Caco-2 (cell line): ENCODE measurements around the gene ATP2C1. TPM values are rescaled to one million over a fixed set of nuclear protein-coding genes. Genes with fewer than 3 reads are reported as not detected.

Experiments
- BruUV-seq: library from RNA; stranded (reverse); fragments of 400-500 nt; replicated peaks from 2 replicates; lab custom pipeline; 2021; lab: Mats Ljungman, UMichigan
- CTCF ChIA-PET: fragments of 300-600 bp; sonication (Branson Sonifier 250); formaldehyde crosslinking; loops from one replicate; lab custom pipeline; 2022; ENCODE audit warnings: antibody characterized with exemption; lab: Charles Lee
- POLR2A ChIA-PET: fragments of 300-600 bp; sonication (Branson Sonifier 250); formaldehyde crosslinking; loops from one replicate; lab custom pipeline; 2022; ENCODE audit warnings: antibody characterized with exemption; lab: Charles Lee
- DNase-seq, 2 experiments: peaks; one replicate each; pipeline versions ENCODE4 v3.0.0 to v3.0.0-alpha.2; 2020 to 2022
- H3K27me3 ChIP-seq: replicated peaks from 2 replicates; pipeline ENCODE4 v1.6.0; 2011; ENCODE audit warnings: low read length; ENCODE audit not compliant: control insufficient read depth, insufficient read depth
- H3K36me3 ChIP-seq: 2 replicates; pipeline ENCODE4 v1.5.1; 2011; ENCODE audit warnings: low read length; ENCODE audit not compliant: control insufficient read depth, insufficient read depth
- H3K4me1 ChIP-seq: fragments of 250-450 bp; sonication (Bioruptor Pico); 2 replicates; pipeline ENCODE4 v1.5.1; 2020; ENCODE audit warnings: mild to moderate bottlenecking
- H3K4me3 ChIP-seq: 2 replicates; pipeline ENCODE4 v1.5.1; 2011; ENCODE audit warnings: low read depth, mild to moderate bottlenecking, control low read depth, low read length
- H3K9me3 ChIP-seq: fragments of 250-450 bp; sonication (Bioruptor Pico); 2 replicates; pipeline ENCODE4 v1.5.1; 2020; ENCODE audit warnings: mild to moderate bottlenecking, moderate library complexity
- H3K27ac Mint-ChIP-seq: one replicate; pipeline ENCODE4 v1.8.0; 2022; ENCODE audit warnings: mixed read lengths; ENCODE audit not compliant: unreplicated experiment
- H3K27me3 Mint-ChIP-seq: one replicate; pipeline ENCODE4 v1.8.0; 2022; ENCODE audit warnings: mixed read lengths; ENCODE audit not compliant: insufficient read depth, unreplicated experiment
- H3K36me3 Mint-ChIP-seq: one replicate; pipeline ENCODE4 v1.8.0; 2022; ENCODE audit warnings: mild to moderate bottlenecking, mixed read lengths; ENCODE audit not compliant: insufficient read depth, unreplicated experiment
- H3K4me1 Mint-ChIP-seq: one replicate; pipeline ENCODE4 v1.8.0; 2022; ENCODE audit warnings: low read depth, mixed read lengths; ENCODE audit not compliant: unreplicated experiment
- H3K4me3 Mint-ChIP-seq: one replicate; pipeline ENCODE4 v1.8.0; 2022; ENCODE audit warnings: mild to moderate bottlenecking, moderate library complexity, mixed read lengths; ENCODE audit not compliant: unreplicated experiment
- H3K9me3 Mint-ChIP-seq: one replicate; pipeline ENCODE4 v1.8.0; 2022; ENCODE audit warnings: mixed read lengths; ENCODE audit not compliant: unreplicated experiment
- CTCF ChIP-seq, 2 experiments: fragments of 200-600 bp in 1 of 2; IDR thresholded peaks; 1 replicate in 1 of 2; 2 replicates in 1 of 2; pipeline versions ENCODE4 v1.5.1 to v1.8.0; 2011 to 2022; ENCODE audit warnings: antibody characterized with exemption in 1 of 2, control low read depth in 1 of 2, inconsistent platforms in 1 of 2, low read depth in 1 of 2, low read length in 1 of 2, mild to moderate bottlenecking in 1 of 2, moderate library complexity in 1 of 2; ENCODE audit not compliant: insufficient read depth in 1 of 2, severe bottlenecking in 1 of 2, unreplicated experiment in 1 of 2
- intact Hi-C: fragments of 100-400 bp; cut with micrococcal nuclease; formaldehyde crosslinking; loops from one replicate; pipeline ENCODE4 v1.10.0; 2022; ENCODE audit not compliant: unreplicated experiment
- total RNA-seq: library from RNA; stranded (reverse); gene quantifications from 2 replicates; pipeline ENCODE4 v1.2.3, GENCODE V29; 2022

Gene ATP2C1
- total RNA-seq, 1 experiment from 2014 or later, result 64.9 TPM

- Histone ChIP-seq H3K27me3 (no peaks in the 10 kb centered on the region), H3K36me3 (peaks cover 4% of the 10 kb centered on the region), H3K4me3 (no peak overlapping the region), H3K9me3 (no peaks in the 10 kb centered on the region), H3K4me1 (peaks cover 19% of the 10 kb centered on the region; the same call in 1 of the 2 replicates)
- DNase-seq, result no peak
- intact Hi-C loops, result loop anchor here (5.0 to 10.0 kb wide), 2 partner anchors 284 to 473 kb away; partner anchors contain the start of genes MRPL3 and PIK3R4
- Mint-ChIP-seq H3K36me3 (peaks cover 19% of the 10 kb centered on the region), H3K27ac (no peak overlapping the region), H3K27me3 (no peaks in the 10 kb centered on the region), H3K4me1 (peaks cover 23% of the 10 kb centered on the region), H3K9me3 (no peaks in the 10 kb centered on the region), H3K4me3 (no peak overlapping the region)
- CTCF ChIA-PET, result no interaction called here
- no peak for TF ChIP-seq CTCF (IDR thresholded peaks at IDR 0.05; ENCODE audit: insufficient read depth in 1 of 2, low read depth in 1 of 2, low read length in 1 of 2, severe bottlenecking in 1 of 2, unreplicated experiment in 1 of 2)
- POLR2A ChIA-PET, result no interaction called here
- BruUV-seq, result no TSS peak
Observed at GRCh38 chr3:131028844-131029243, 135.0 kb downstream of the ATP2C1 start.

GRCh38 chr3:131031660-131032059, 137.8 kb downstream of the ATP2C1 start:
- Mint-ChIP-seq H3K4me3 (no peak overlapping the region), H3K27me3 (no peaks in the 10 kb centered on the region), H3K36me3 (peaks cover 13% of the 10 kb centered on the region), H3K9me3 (no peaks in the 10 kb centered on the region), H3K4me1 (peaks cover 18% of the 10 kb centered on the region), H3K27ac (no peak overlapping the region)
- no peaks in the 10 kb centered on the region for H3K27me3 ChIP-seq
- POLR2A ChIA-PET, result no interaction called here
- CTCF ChIA-PET, result interaction anchor here (0.7 kb wide), 1 partner anchor 725 kb away, joined by 6 read pairs; no protein-coding TSS in a partner anchor
- DNase-seq, result no peak
- intact Hi-C loops, result loop anchor here (10.0 kb wide), 1 partner anchor 623 kb away; no protein-coding TSS in a partner anchor
- BruUV-seq, result no TSS peak
- H3K36me3 ChIP-seq, result no peaks in the 10 kb centered on the region
- peaks cover 6% of the 10 kb centered on the region for H3K4me1 ChIP-seq
- H3K4me3 ChIP-seq, result no peak overlapping the region
- no peak for TF ChIP-seq CTCF (IDR thresholded peaks at IDR 0.05; ENCODE audit: insufficient read depth in 1 of 2, low read depth in 1 of 2, low read length in 1 of 2, severe bottlenecking in 1 of 2, unreplicated experiment in 1 of 2)
- no peaks in the 10 kb centered on the region for H3K9me3 ChIP-seq

GRCh38 chr3:131033480-131034080, 139.7 kb downstream of the ATP2C1 start:
- Mint-ChIP-seq H3K27me3 (no peaks in the 10 kb centered on the region), H3K4me1 (peaks cover 18% of the 10 kb centered on the region), H3K9me3 (no peaks in the 10 kb centered on the region), H3K27ac (no peak overlapping the region), H3K4me3 (no peak overlapping the region), H3K36me3 (peaks cover 4% of the 10 kb centered on the region)
- Histone ChIP-seq H3K36me3 (no peaks in the 10 kb centered on the region), H3K4me1 (peaks cover 3% of the 10 kb centered on the region; the same call in 1 of the 2 replicates), H3K4me3 (no peak overlapping the region), H3K27me3 (no peaks in the 10 kb centered on the region), H3K9me3 (no peaks in the 10 kb centered on the region)
- POLR2A ChIA-PET, result no interaction called here
- DNase-seq, result peak in 1 of 2 experiments; percentile 62
- intact Hi-C loops, result loop anchor here (1.0 to 10.0 kb wide), 2 partner anchors 109 to 621 kb away; no protein-coding TSS in a partner anchor
- BruUV-seq, result no TSS peak
- CTCF ChIA-PET, result interaction anchor here (2.0 kb wide), 1 partner anchor 109 kb away, joined by 7 read pairs; no protein-coding TSS in a partner anchor
- TF ChIP-seq CTCF (IDR thresholded peaks at IDR 0.05; ENCODE audit: insufficient read depth in 1 of 2, low read depth in 1 of 2, low read length in 1 of 2, severe bottlenecking in 1 of 2, unreplicated experiment in 1 of 2), result peak; percentile 43 to 59
